Fibroblast of pulmonary artery (primary cell): ENCODE data around the gene SKAP2.

Experiments
- DNase-seq: peaks from one replicate; pipeline ENCODE4 v3.0.0-alpha.2; 2010; ENCODE audit warnings: low read depth
- H3K4me3 ChIP-seq: replicated peaks from 2 replicates; pipeline ENCODE4 v1.5.1; 2011; ENCODE audit warnings: low read depth, mild to moderate bottlenecking, control low read depth, low read length, moderate library complexity
- TF ChIP-seq, protein P1 (sequence below): IDR thresholded peaks from 2 replicates; pipeline ENCODE4 v1.5.1; 2011; ENCODE audit warnings: mild to moderate bottlenecking, control low read depth, low read length, inconsistent platforms; ENCODE audit errors: missing control alignments

SKAP2 gene

DNA sequence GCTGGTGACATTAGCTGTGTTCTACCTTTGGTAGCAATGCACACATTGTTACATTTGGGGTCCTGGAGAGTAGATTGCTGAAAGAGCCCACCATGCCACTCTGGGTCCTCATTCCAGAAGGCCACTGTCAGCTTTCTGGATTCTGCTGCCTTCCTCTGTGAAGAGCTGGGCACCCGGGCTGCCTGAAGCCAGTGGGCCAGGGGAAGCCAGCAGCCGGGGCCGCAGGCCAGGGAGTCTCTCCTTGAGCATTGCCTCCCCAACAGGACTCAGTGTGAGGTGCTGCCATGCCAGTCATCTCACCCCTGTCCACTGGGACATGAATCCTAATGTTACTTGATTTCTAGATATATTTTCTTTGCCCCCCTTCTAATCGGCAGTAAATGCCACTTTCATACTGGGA, 234.0 kb downstream of the SKAP2 start:
- TF ChIP-seq, protein P1, sequence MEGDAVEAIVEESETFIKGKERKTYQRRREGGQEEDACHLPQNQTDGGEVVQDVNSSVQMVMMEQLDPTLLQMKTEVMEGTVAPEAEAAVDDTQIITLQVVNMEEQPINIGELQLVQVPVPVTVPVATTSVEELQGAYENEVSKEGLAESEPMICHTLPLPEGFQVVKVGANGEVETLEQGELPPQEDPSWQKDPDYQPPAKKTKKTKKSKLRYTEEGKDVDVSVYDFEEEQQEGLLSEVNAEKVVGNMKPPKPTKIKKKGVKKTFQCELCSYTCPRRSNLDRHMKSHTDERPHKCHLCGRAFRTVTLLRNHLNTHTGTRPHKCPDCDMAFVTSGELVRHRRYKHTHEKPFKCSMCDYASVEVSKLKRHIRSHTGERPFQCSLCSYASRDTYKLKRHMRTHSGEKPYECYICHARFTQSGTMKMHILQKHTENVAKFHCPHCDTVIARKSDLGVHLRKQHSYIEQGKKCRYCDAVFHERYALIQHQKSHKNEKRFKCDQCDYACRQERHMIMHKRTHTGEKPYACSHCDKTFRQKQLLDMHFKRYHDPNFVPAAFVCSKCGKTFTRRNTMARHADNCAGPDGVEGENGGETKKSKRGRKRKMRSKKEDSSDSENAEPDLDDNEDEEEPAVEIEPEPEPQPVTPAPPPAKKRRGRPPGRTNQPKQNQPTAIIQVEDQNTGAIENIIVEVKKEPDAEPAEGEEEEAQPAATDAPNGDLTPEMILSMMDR = no peak
- no peak overlapping the region for H3K4me3 ChIP-seq
- no peak for DNase-seq

DNA sequence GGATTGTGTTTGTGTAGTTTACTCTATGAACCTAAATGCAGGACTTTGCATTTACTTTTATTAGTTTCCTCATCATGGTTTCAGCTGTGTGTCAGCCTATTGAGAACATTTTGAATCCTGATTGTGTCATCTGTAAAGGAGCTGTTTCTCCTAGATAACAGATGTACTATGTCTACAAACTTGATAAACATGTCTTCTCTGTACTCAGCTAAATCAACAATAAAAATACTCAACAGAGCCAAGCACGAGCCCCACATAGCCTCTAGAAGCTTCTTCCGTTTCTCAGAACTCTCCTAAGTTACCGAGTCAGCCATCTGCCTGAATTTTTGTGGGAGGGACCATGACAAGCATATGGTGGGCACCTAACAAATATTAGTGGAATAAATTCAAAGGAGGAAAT, 234.7 kb downstream of the SKAP2 start:
- no peak for DNase-seq
- H3K4me3 ChIP-seq = no peak overlapping the region
- TF ChIP-seq, protein P1 = no peak

DNA sequence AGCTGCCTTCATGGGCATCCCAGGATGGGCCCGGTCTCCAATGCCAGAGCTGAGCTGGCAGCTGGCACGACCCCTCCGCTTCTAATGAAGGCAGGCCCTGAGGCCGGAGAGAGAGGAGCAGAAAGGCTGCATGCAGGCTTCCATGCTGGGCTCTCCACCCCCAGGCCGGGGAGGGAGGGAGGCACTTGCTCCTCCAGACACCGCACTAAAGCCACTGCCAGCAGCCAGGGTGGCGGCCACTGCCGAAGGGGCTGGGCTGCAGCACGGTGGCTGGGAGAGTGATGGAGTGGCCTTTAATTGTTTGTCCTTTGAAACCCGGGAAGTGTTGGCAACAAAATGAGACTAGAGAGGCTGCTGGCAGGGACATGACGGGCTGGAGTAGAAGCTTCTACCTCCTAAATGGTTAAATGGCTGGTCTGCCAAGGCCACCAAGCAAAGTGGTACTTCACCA, 236.5 kb downstream of the SKAP2 start:
- H3K4me3 ChIP-seq = no peak overlapping the region
- TF ChIP-seq, protein P1 = no peak
- no peak for DNase-seq

DNA sequence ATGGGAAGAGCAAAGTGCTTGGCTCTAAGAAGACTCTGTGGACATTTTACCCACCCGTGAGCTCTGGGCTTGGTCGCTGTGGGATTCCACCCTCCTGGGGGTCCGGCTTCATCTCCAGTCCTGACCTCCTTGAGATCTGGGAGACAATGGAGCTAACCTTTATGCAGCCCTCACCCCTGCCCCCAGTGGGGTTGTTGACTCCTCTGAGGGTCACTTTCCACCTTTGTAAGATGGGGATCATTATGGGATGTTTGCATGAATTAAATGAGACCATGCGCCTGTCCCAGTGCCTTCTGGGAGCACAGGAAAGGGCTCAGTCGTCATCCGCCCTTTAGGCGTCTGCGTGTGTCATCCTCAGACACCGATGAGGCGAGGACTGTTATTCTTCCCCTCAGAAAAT, 237.2 kb downstream of the SKAP2 start:
- DNase-seq = no peak
- TF ChIP-seq, protein P1 = no peak

DNA sequence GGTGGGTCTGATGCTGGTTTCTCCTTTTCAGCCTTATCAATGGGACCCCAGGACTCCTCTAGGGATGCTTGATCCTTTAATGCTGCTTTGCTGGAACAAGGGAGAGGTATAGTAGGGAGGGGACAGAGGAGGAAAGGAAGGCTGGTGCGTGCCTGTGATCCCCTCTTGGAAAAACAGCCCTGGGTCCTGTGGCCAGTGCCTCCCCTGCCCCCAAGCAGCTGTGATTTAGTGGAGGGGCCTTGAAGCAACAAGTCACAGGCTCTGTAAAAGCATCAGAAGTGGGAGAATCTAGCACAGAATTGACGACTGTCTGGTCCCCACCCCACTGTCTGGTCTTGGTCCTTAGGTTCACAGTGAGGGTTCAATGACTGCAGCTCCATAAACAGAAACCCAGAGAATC, 237.7 kb downstream of the SKAP2 start:
- no peak for DNase-seq
- TF ChIP-seq, protein P1 = no peak
- no peak overlapping the region for H3K4me3 ChIP-seq

More for the DNA sequence above, 237.2 kb downstream of the SKAP2 start:
- H3K4me3 ChIP-seq = no peak overlapping the region

DNA sequence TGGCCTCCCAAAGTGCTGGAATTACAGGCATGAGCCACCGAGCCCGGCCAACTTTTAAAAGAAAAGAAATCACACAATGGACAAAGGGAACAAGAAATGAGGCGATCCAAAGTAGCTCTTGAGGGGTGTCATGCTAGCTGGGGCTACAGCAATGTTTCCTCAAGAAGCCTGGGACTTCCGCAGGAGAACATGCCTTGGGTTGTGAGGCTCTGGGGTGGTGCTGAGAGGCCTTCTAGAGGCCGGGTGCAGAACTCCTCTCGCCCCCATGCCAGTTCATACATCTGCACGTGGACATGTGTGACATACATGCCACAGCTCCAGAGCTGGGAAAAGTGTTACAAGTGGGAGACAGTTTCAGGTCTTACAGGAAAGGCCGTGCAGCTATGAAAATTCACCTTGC, 238.2 kb downstream of the SKAP2 start:
- TF ChIP-seq, protein P1 = no peak
- DNase-seq = no peak
- no peak overlapping the region for H3K4me3 ChIP-seq

DNA sequence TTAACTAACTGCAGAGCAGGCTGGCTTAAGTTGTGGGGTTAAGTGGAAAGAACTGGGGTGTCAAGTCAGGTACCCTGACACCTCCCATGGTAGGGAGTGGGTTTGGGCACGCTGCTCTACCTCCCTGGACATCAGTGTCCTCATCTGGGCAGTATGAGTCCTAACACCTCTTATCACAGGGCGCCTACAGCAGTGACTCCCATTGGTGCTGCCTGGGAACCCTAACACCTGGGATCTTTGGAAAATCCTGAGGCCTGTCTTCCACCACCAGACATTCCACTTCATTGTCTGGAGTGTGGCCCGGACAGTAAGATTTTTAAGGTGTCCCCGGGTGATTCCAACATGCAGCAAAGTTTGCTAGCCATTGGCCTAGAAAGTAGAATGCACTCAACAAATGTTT, 239.1 kb downstream of the SKAP2 start:
- no peak overlapping the region for H3K4me3 ChIP-seq
- TF ChIP-seq, protein P1 = no peak
- no peak for DNase-seq
